GM21825 (cell line): Measurements from ENCODE around the gene ZNF28.
"Not testable (repeated sequence)": the region's sequence is repeated elsewhere in the genome, so short reads cannot be mapped to it uniquely, and the experiment has no call there.

Source experiments
- ATAC-seq: cut with Tn5 transposase; IDR thresholded peaks from one replicate; pipeline ENCODE4 v1.9.1; 2021; ENCODE audit warnings: mild to moderate bottlenecking, moderate library complexity; ENCODE audit not compliant: unreplicated experiment

The ZNF28 gene

GRCh38 chr19:52821204-52821960, at the start of gene ZNF28:
Gene ZNF28, minus strand, starts transcription at chr19:52821633. Its CDS starts 3,675 bp downstream, at chr19:52817958.
- ATAC-seq: peak; percentile 98

- ATAC-seq: not testable (repeated sequence)
Measured at GRCh38 chr19:52868031-52868430, 46.6 kb upstream of the ZNF28 start.

GRCh38 chr19:52857378-52858191, 36.2 kb upstream of the ZNF28 start, which contains the start of gene ZNF468:
Gene ZNF468, minus strand, starts transcription at chr19:52857619. Its CDS starts 3,347 bp downstream, at chr19:52854272.
- ATAC-seq: peak; percentile 95

- ATAC-seq: peak; percentile 7
Measured at GRCh38 chr19:52856540-52857377, 35.3 kb upstream of the ZNF28 start.

GRCh38 chr19:52847352-52847751, 25.9 kb upstream of the ZNF28 start:
- not testable (repeated sequence) for ATAC-seq

GRCh38 chr19:52840825-52841465, 19.5 kb upstream of the ZNF28 start:
- ATAC-seq: not testable (repeated sequence)

- ATAC-seq: not testable (repeated sequence)
Measured at GRCh38 chr19:52834289-52834688, 12.9 kb upstream of the ZNF28 start.

- ATAC-seq: not testable (repeated sequence)
Measured at GRCh38 chr19:52833541-52833940, 12.1 kb upstream of the ZNF28 start.

- not testable (repeated sequence) for ATAC-seq
Measured at GRCh38 chr19:52829866-52830265, 8.4 kb upstream of the ZNF28 start.

- ATAC-seq: no peak
Measured at GRCh38 chr19:52825765-52826164, 4.3 kb upstream of the ZNF28 start.

GRCh38 chr19:52823676-52824075, 2.2 kb upstream of the ZNF28 start:
- ATAC-seq: no peak

- peak; percentile 27 for ATAC-seq
Measured at GRCh38 chr19:52820472-52821203, 795 bp downstream of the ZNF28 start.

- ATAC-seq: no peak
Measured at GRCh38 chr19:52809801-52810200, 11.6 kb downstream of the ZNF28 start.

GRCh38 chr19:52799950-52800640, 21.3 kb downstream of the ZNF28 start:
- not testable (repeated sequence) for ATAC-seq

GRCh38 chr19:52789440-52789839, 32.0 kb downstream of the ZNF28 start:
- ATAC-seq: no peak

GRCh38 chr19:52786464-52787354, 34.7 kb downstream of the ZNF28 start, which contains the start of gene ZNF600:
Gene ZNF600, minus strand, starts transcription at chr19:52786791. Its CDS starts 7,903 bp downstream, at chr19:52778888.
- ATAC-seq: peak; percentile 90

GRCh38 chr19:52786078-52786463, 35.4 kb downstream of the ZNF28 start:
- peak; percentile 23 for ATAC-seq

- ATAC-seq: no peak
Measured at GRCh38 chr19:52785506-52785905, 35.9 kb downstream of the ZNF28 start.
